Measurements from ENCODE around the gene SNX13.

The SNX13 gene

DNA sequence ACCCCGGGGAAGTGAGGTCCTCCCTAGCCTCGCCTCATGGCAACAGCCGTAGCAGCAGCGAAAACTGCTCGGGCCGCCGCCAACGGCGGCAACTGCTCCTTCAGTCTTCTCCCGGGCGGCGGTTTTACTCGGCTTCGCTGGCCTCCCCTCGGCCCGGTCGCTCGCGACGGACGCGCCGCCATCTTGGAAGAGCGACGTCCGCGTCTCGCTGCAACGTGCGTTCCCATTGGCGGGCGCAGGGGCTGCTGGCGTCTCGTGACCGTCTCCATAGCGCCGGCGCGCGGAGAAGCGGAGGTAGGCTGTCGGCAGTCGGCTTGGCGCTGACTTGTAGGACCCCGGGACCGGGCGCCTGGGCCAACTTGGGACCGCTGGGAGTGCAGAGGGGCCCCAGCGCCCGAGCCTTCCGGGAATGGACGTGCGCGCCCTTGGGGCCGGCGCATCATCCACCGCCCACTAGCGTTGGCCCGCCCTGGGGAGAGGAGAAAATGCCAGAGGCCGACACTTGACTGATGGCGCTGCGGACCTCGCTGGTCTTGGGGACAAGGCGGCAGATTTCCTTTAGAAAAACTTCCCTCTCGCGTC is at the start of gene SNX13:
TSS of gene SNX13 (minus strand) at position 193 of the 582 bp plus-strand sequence. CDS start 199 bp downstream, outside the sequence.
- TF ChIP-seq Cebpa-rat (IDR thresholded peaks at IDR 0.05) = no peak
- H3K27me3 ChIP-seq = no peaks in the 10 kb centered on the region
- H4K20me1 ChIP-seq = peaks cover 0 to 34% (median 3%) of the 10 kb centered on the region in 11 experiments; a peak in 8 of 22 replicates
- H3K9me3 ChIP-seq (replicated peaks in 1 of 11) = no peaks in the 10 kb centered on the region; a peak in 1 of 22 replicates
- peak within 1 kb of the TSS; percentile 69 to 93 (median 88) for H3K4me3 ChIP-seq
- peaks cover 0 to 10% (median 0%) of the 10 kb centered on the region in 11 experiments; a peak in 5 of 22 replicates for H3K36me3 ChIP-seq
- peaks cover 17 to 44% (median 29%) of the 10 kb centered on the region in 10 experiments for H3K4me1 ChIP-seq
- H3K27ac ChIP-seq = peak within 1 kb of the TSS; percentile 89 to 100 (median 95)
- peak within 1 kb of the TSS; percentile 91 to 99 (median 96) for H3K9ac ChIP-seq
- H3K4me2 ChIP-seq = peak within 1 kb of the TSS; percentile 84 to 97 (median 88)

DNA sequence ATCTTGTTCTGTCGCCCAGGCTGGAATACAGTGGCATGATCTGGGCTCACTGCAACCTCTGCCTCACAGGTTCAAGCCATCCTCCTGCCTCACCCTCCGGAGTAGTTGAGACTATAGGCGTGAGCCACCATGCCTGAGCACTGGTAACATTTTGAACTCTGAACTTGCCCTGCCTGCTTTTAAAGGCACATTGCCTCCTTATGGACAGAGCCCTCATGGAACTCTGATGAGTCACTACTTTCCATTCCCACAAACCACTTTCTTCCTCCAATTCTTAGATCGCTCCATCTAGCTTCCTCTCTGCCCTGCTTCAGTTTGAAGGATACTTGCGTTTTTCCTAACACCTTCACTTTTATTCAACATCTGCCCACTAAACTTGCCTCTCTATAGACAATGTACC is 49.3 kb upstream of the SNX13 start:
- Histone ChIP-seq H3K4me2 (peak overlapping the region in 2 of 11 experiments; percentile 37 to 57; a peak in 3 of 22 replicates), H3K27ac (no peak overlapping the region), H4K20me1 (no peaks in the 10 kb centered on the region), H3K27me3 (no peaks in the 10 kb centered on the region), H3K4me1 (peaks cover 0 to 9% (median 0%) of the 10 kb centered on the region in 10 experiments; a peak in 4 of 20 replicates), H3K4me3 (no peak overlapping the region), H3K9ac (no peak overlapping the region), H3K9me3 (replicated peaks in 1 of 11) (no peaks in the 10 kb centered on the region), H3K36me3 (no peaks in the 10 kb centered on the region)
- TF ChIP-seq Cebpa-rat (IDR thresholded peaks at IDR 0.05) = no peak

- no peaks in the 10 kb centered on the region for H3K9me3 ChIP-seq (replicated peaks in 1 of 11)
- no peak overlapping the region for H3K4me3 ChIP-seq
- no peaks in the 10 kb centered on the region for H3K27me3 ChIP-seq
- H4K20me1 ChIP-seq = no peaks in the 10 kb centered on the region
- H3K36me3 ChIP-seq = no peaks in the 10 kb centered on the region
- H3K4me2 ChIP-seq = peak overlapping the region in 2 of 11 experiments; percentile 28 to 37; a peak in 1 of 22 replicates
- H3K4me1 ChIP-seq = peaks cover 0 to 16% (median 0%) of the 10 kb centered on the region in 10 experiments; a peak in 6 of 20 replicates
- no peak for TF ChIP-seq Cebpa-rat (IDR thresholded peaks at IDR 0.05)
- H3K27ac ChIP-seq = no peak overlapping the region
- no peak overlapping the region for H3K9ac ChIP-seq
Observed at GRCh38 chr7:17988858-17989257, 48.6 kb upstream of the SNX13 start.

- Histone ChIP-seq H3K4me2 (no peak overlapping the region), H3K4me3 (no peak overlapping the region), H3K9ac (no peak overlapping the region), H3K9me3 (replicated peaks in 1 of 11) (no peaks in the 10 kb centered on the region), H3K27ac (no peak overlapping the region), H3K36me3 (no peaks in the 10 kb centered on the region), H4K20me1 (no peaks in the 10 kb centered on the region), H3K4me1 (peaks cover 0 to 22% (median 0%) of the 10 kb centered on the region in 10 experiments; a peak in 7 of 20 replicates), H3K27me3 (no peaks in the 10 kb centered on the region)
- no peak for TF ChIP-seq Cebpa-rat (IDR thresholded peaks at IDR 0.05)
Observed at GRCh38 chr7:17988141-17988540, 47.8 kb upstream of the SNX13 start.

DNA sequence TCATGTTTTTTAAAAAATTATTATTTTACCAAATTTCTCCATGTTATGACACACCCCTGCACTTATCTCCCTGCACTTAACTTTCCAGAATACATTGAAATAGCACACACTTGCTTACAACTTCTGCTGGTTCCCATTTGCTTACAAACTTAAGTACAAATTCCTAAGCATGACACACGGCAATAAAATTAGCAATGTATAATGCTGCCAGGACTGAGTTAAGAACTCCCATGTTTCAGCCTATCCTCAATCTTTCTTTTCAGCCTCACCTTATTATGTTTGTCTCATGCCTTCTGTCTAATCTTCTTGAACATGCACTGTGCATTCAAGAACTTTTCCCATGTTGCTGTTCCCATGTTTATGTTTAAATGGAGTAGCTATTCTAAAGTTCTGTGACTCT is 46.6 kb upstream of the SNX13 start:
- Histone ChIP-seq H3K9me3 (replicated peaks in 1 of 11) (peaks cover 0 to 4% (median 0%) of the 10 kb centered on the region in 11 experiments; a peak in 2 of 22 replicates), H3K36me3 (no peaks in the 10 kb centered on the region), H3K27ac (no peak overlapping the region), H4K20me1 (no peaks in the 10 kb centered on the region), H3K27me3 (no peaks in the 10 kb centered on the region), H3K4me2 (no peak overlapping the region), H3K9ac (no peak overlapping the region), H3K4me1 (peaks cover 0 to 22% (median 0%) of the 10 kb centered on the region in 10 experiments; a peak in 7 of 20 replicates), H3K4me3 (no peak overlapping the region)
- no peak for TF ChIP-seq Cebpa-rat (IDR thresholded peaks at IDR 0.05)

GRCh38 chr7:17985473-17986239 is 45.4 kb upstream of the SNX13 start:
- no peaks in the 10 kb centered on the region for H4K20me1 ChIP-seq

GRCh38 chr7:17984288-17984687 is 44.0 kb upstream of the SNX13 start:
- no peaks in the 10 kb centered on the region for H4K20me1 ChIP-seq
- no peaks in the 10 kb centered on the region for H3K27me3 ChIP-seq
- peak overlapping the region in 1 of 11 experiments; percentile 53; a peak in 1 of 22 replicates for H3K9ac ChIP-seq
- no peaks in the 10 kb centered on the region for H3K36me3 ChIP-seq
- peak overlapping the region in 3 of 11 experiments; percentile 68 to 85 (median 82); a peak in 4 of 22 replicates for H3K27ac ChIP-seq
- H3K9me3 ChIP-seq (replicated peaks in 1 of 11) = peaks cover 0 to 12% (median 0%) of the 10 kb centered on the region in 11 experiments; a peak in 5 of 22 replicates
- peak overlapping the region in 2 of 11 experiments; percentile 32 to 53; a peak in 3 of 22 replicates for H3K4me2 ChIP-seq
- no peak for TF ChIP-seq Cebpa-rat (IDR thresholded peaks at IDR 0.05)
- no peak overlapping the region for H3K4me3 ChIP-seq
- H3K4me1 ChIP-seq = peaks cover 0 to 18% (median 0%) of the 10 kb centered on the region in 10 experiments; a peak in 7 of 20 replicates

More at GRCh38 chr7:17985473-17986239, 45.4 kb upstream of the SNX13 start:
- no peak overlapping the region for H3K9ac ChIP-seq
- H3K27me3 ChIP-seq = no peaks in the 10 kb centered on the region
- no peak for TF ChIP-seq Cebpa-rat (IDR thresholded peaks at IDR 0.05)
- H3K27ac ChIP-seq = no peak overlapping the region
- H3K4me2 ChIP-seq = no peak overlapping the region
- H3K4me3 ChIP-seq = no peak overlapping the region
- peaks cover 0 to 22% (median 0%) of the 10 kb centered on the region in 10 experiments; a peak in 7 of 20 replicates for H3K4me1 ChIP-seq
- H3K36me3 ChIP-seq = no peaks in the 10 kb centered on the region
- H3K9me3 ChIP-seq (replicated peaks in 1 of 11) = peaks cover 0 to 12% (median 0%) of the 10 kb centered on the region in 11 experiments; a peak in 5 of 22 replicates

GRCh38 chr7:17983221-17984062 is 43.1 kb upstream of the SNX13 start:
- Histone ChIP-seq H3K4me3 (no peak overlapping the region), H4K20me1 (no peaks in the 10 kb centered on the region), H3K9ac (peak overlapping the region in 2 of 11 experiments; percentile 36 to 53; a peak in 2 of 22 replicates), H3K27me3 (no peaks in the 10 kb centered on the region), H3K4me2 (peak overlapping the region in 3 of 11 experiments; percentile 32 to 64 (median 53); a peak in 4 of 22 replicates), H3K9me3 (replicated peaks in 1 of 11) (peaks cover 0 to 12% (median 0%) of the 10 kb centered on the region in 11 experiments; a peak in 5 of 22 replicates), H3K36me3 (no peaks in the 10 kb centered on the region), H3K27ac (peak overlapping the region in 5 of 11 experiments; percentile 44 to 85 (median 69); a peak in 7 of 22 replicates), H3K4me1 (peaks cover 0 to 16% (median 0%) of the 10 kb centered on the region in 10 experiments; a peak in 7 of 20 replicates)
- no peak for TF ChIP-seq Cebpa-rat (IDR thresholded peaks at IDR 0.05)
